HepG2 (cell line): ENCODE data around the gene PLEKHA3. TPM values are rescaled to one million over a fixed set of nuclear protein-coding genes. Genes with fewer than 3 reads are reported as not detected.

Experiments
- ATAC-seq: fragments of 200-7000 bp; cut with Tn5 transposase; 3 replicates; pipeline ENCODE4 v1.9.1; 2020; ENCODE audit warnings: mild to moderate bottlenecking, moderate library complexity
- BruUV-seq: library from RNA; stranded (reverse); fragments of 400-500 nt; replicated peaks from 2 replicates; lab custom pipeline; 2021; lab: Mats Ljungman, UMichigan
- CTCF ChIA-PET: fragments of 300-600 bp; formaldehyde crosslinking; extraction: SDS; loops from one replicate; lab custom pipeline; 2021; ENCODE audit warnings: low total read pairs, inconsistent platforms, low intra/inter-chr PET ratio; lab: Yijun Ruan, JAX
- POLR2A ChIA-PET: fragments of 350-600 bp; sonication (Branson Sonifier 250); formaldehyde crosslinking; loops from one replicate; lab custom pipeline; 2020; ENCODE audit warnings: antibody characterized with exemption, inconsistent platforms; lab: Yijun Ruan, JAX
- DNase-seq: peaks from one replicate; pipeline ENCODE4 v3.0.0-alpha.2; 2015; ENCODE audit warnings: low spot score
- FAIRE-seq: peaks from 3 replicates; lab custom pipeline; 2011; peaks lifted over from hg19 to GRCh38; lab: Jason Lieb, UNC
- H2AFZ ChIP-seq: one replicate; pipeline ENCODE4 v1.6.1; 2011; ENCODE audit warnings: low read length, inconsistent platforms
- H3K27ac ChIP-seq: fragments of 300-600 bp; 3 replicates; pipeline ENCODE4 v1.8.0; 2011; ENCODE audit warnings: mixed run types, mild to moderate bottlenecking, mixed read lengths, low read length, inconsistent platforms; ENCODE audit not compliant: insufficient read depth; ENCODE audit errors: extremely low read length
- H3K27me3 ChIP-seq, 2 experiments: fragments of 200-600 bp in 1 of 2; 2 replicates in 1 of 2; 3 replicates in 1 of 2; pipeline versions ENCODE4 v1.6.0 to v1.8.0; 2011; ENCODE audit warnings: low read length in 2 of 2, mild to moderate bottlenecking in 2 of 2, moderate library complexity in 2 of 2, inconsistent platforms in 1 of 2; ENCODE audit not compliant: insufficient read depth in 2 of 2, control insufficient read depth in 1 of 2
- H3K36me3 ChIP-seq, 2 experiments: fragments of 200-600 bp in 1 of 2; replicated peaks in 1 of 2; 2 replicates in 1 of 2; 3 replicates in 1 of 2; pipeline versions ENCODE4 v1.5.1 to v1.8.0; 2011; ENCODE audit warnings: low read length in 2 of 2, inconsistent platforms in 1 of 2; ENCODE audit not compliant: insufficient read depth in 2 of 2, control insufficient read depth in 1 of 2
- H3K4me1 ChIP-seq: 2 replicates; pipeline ENCODE4 v1.5.1; 2012; ENCODE audit warnings: low read length, inconsistent platforms; ENCODE audit not compliant: insufficient read depth
- H3K4me2 ChIP-seq: 2 replicates; pipeline ENCODE4 v1.6.0; 2011; ENCODE audit warnings: low read depth, low read length, inconsistent platforms
- H3K4me3 ChIP-seq, 3 experiments: fragments of 200-600 bp in 1 of 3; sonication (generic), shearing (Covaris generic) in 1 of 3; replicated peaks in 1 of 3; 2 replicates each; pipeline ENCODE4 v1.5.1; 2011 to 2016; ENCODE audit warnings: low read length in 3 of 3, inconsistent platforms in 2 of 3, low read depth in 2 of 3, mild to moderate bottlenecking in 2 of 3, control low read depth in 1 of 3, mixed read lengths in 1 of 3; ENCODE audit not compliant: insufficient read depth in 1 of 3
- H3K79me2 ChIP-seq: one replicate; pipeline ENCODE4 v1.6.1; 2011; ENCODE audit warnings: low read length, inconsistent platforms; ENCODE audit not compliant: insufficient read depth
- H3K9ac ChIP-seq: 2 replicates; pipeline ENCODE4 v1.6.0; 2011; ENCODE audit warnings: mild to moderate bottlenecking, low read depth, low read length, inconsistent platforms; ENCODE audit not compliant: insufficient read depth
- H3K9me3 ChIP-seq: 2 replicates; pipeline ENCODE4 v1.5.1; 2012; ENCODE audit warnings: mild to moderate bottlenecking, low read length
- H4K20me1 ChIP-seq: 2 replicates; pipeline ENCODE4 v1.6.0; 2011; ENCODE audit warnings: inconsistent platforms, mild to moderate bottlenecking, low read length, moderate library complexity; ENCODE audit not compliant: insufficient read depth
- FLYWCH1 ChIP-seq: sonication (generic); formaldehyde crosslinking; IDR thresholded peaks from 2 replicates; pipeline ENCODE4 v1.8.1; 2023; ENCODE audit warnings: mild to moderate bottlenecking, missing genetic modification reagents
- HINFP ChIP-seq: sonication (generic); formaldehyde crosslinking; IDR thresholded peaks from 2 replicates; pipeline ENCODE4 v1.4.0; 2020; ENCODE audit warnings: low read depth, mild to moderate bottlenecking, missing genetic modification reagents
- IKZF4 ChIP-seq: sonication (generic); formaldehyde crosslinking; IDR thresholded peaks from 2 replicates; pipeline ENCODE4 v1.5.1; 2020; ENCODE audit warnings: borderline replicate concordance, mild to moderate bottlenecking, low read depth, missing genetic modification reagents; ENCODE audit errors: not compliant biosample characterization
- MAFG ChIP-seq: sonication (generic); formaldehyde crosslinking; IDR thresholded peaks from 2 replicates; pipeline ENCODE4 v1.5.1; 2020; ENCODE audit warnings: mild to moderate bottlenecking, missing genetic modification reagents
- NAIF1 ChIP-seq: sonication (generic); formaldehyde crosslinking; IDR thresholded peaks from 2 replicates; pipeline ENCODE4 v1.5.0; 2020; ENCODE audit warnings: mild to moderate bottlenecking, missing genetic modification reagents, borderline replicate concordance
- NFKBIZ ChIP-seq: IDR thresholded peaks from 2 replicates; pipeline ENCODE4 v1.6.1; 2018; ENCODE audit warnings: missing genetic modification reagents, missing compliant biosample characterization
- PREB ChIP-seq: sonication (generic); formaldehyde crosslinking; IDR thresholded peaks from 2 replicates; pipeline ENCODE4 v1.4.0; 2020; ENCODE audit warnings: missing genetic modification reagents
- ZNF713 ChIP-seq: sonication (generic); formaldehyde crosslinking; IDR thresholded peaks from 2 replicates; pipeline ENCODE4 v1.4.0; 2020; ENCODE audit warnings: mild to moderate bottlenecking, missing genetic modification reagents
- ZNF850 ChIP-seq: sonication (generic); formaldehyde crosslinking; conservative IDR thresholded peaks from 2 replicates; pipeline ENCODE4 v1.9.0; 2021; ENCODE audit warnings: mild to moderate bottlenecking, missing genetic modification reagents
- WGBS: methylation state at CpG from one replicate; pipeline ENCODE4 v1.1.6; 2017; ENCODE audit warnings: low lambda C conversion rate; 5-methylcytosine and 5-hydroxymethylcytosine counted together
- in situ Hi-C: cut with HindIII; loops from 2 replicates; pipeline ENCODE4 v1.10.0; 2017; ENCODE audit warnings: low pct_unique_long_range_greater_than_20kb; ENCODE audit not compliant: extremely low pct_ligation_motif_present
- intact Hi-C: fragments of 100-400 bp; cut with micrococcal nuclease; formaldehyde crosslinking; loops from one replicate; pipeline ENCODE4 v1.10.0; 2022; ENCODE audit not compliant: unreplicated experiment
- polyA plus RNA-seq, 8 experiments: library from polyadenylated mRNA; depleted of rRNA in 3 of 8; stranded (reverse) in 7 of 8; unstranded in 1 of 8; fragments of >200 nt; fragmentation: Illumina TruSeq in 4 of 8; extraction: Trizol in 4 of 8; gene quantifications; 2 replicates each; pipeline versions ENCODE4 v1.2.1 to v1.2.3, GENCODE V29; 2011 to 2016; ENCODE audit warnings: low read depth in 4 of 8, missing spikeins in 1 of 8, mixed read lengths in 1 of 8; ENCODE audit not compliant: insufficient read depth in 1 of 8
- total RNA-seq, 5 experiments: library from RNA; depleted of rRNA; stranded (reverse); fragments of >200 nt; fragmentation: Illumina TruSeq; extraction: Trizol; gene quantifications; 2 replicates each; pipeline ENCODE4 v1.2.3, GENCODE V29; 2016; ENCODE audit warnings: low read depth in 1 of 5

PLEKHA3 gene
- total and polyA plus RNA-seq, 2 of the 13 experiments (the other 11 are each of a cell fraction or from before 2014, with no cell fraction given), result 11.7 to 23.1 TPM

GRCh38 chr2:178531168-178531567 is 50.9 kb downstream of the PLEKHA3 start:
- Histone ChIP-seq H3K27me3 (no peaks in the 10 kb centered on the region), H3K79me2 (peaks cover 4% of the 10 kb centered on the region)
- TF ChIP-seq NFKBIZ, result no peak
- no peak for TF ChIP-seq FLYWCH1
- TF ChIP-seq ZNF713 (CRISPR knock-in tag), result no peak
- no peak for TF ChIP-seq NAIF1
- no peak for TF ChIP-seq ZNF850 (CRISPR knock-in tag)
- no peak for TF ChIP-seq MAFG (CRISPR knock-in tag)
- no peak for TF ChIP-seq HINFP (CRISPR knock-in tag)
- TF ChIP-seq IKZF4 (CRISPR knock-in tag), result no peak
- no peak for TF ChIP-seq PREB (CRISPR knock-in tag)

More at GRCh38 chr2:178531168-178531567, 50.9 kb downstream of the PLEKHA3 start:
- FAIRE-seq (no peak), ATAC-seq (no peak), DNase-seq (no peak)
- WGBS, result 75% methylated on average over 12 of the region's 12 CpGs
- Histone ChIP-seq H3K4me2 (no peak overlapping the region), H2AFZ (no peak overlapping the region), H3K4me1 (no peaks in the 10 kb centered on the region), H4K20me1 (no peaks in the 10 kb centered on the region), H3K9ac (no peak overlapping the region), H3K36me3 (no peaks in the 10 kb centered on the region; a peak in 1 of 5 replicates), H3K9me3 (no peaks in the 10 kb centered on the region), H3K4me3 (no peak overlapping the region), H3K27ac (no peak overlapping the region)
- intact Hi-C loops, result no loop called here
- BruUV-seq, result no TSS peak
- ChIA-PET POLR2A (no interaction called here), CTCF (no interaction called here)
- in situ Hi-C loops, result no loop called here
